HCT116 (cell line): ENCODE results near the gene OSBPL10. TPM values are rescaled to one million over a fixed set of nuclear protein-coding genes. Genes with fewer than 3 reads are reported as not detected.

Experiments
- ATAC-seq: fragments of 200-7000 bp; cut with Tn5 transposase; 2 replicates; pipeline ENCODE4 v1.9.1; 2020; ENCODE audit warnings: mild to moderate bottlenecking, moderate library complexity
- BruUV-seq: library from RNA; stranded (reverse); fragments of 400-500 nt; replicated peaks from 2 replicates; lab custom pipeline; 2021; lab: Mats Ljungman, UMichigan
- CTCF ChIA-PET: fragments of 300-600 bp; sonication (Branson Sonifier 250); formaldehyde crosslinking; loops from one replicate; lab custom pipeline; 2021; ENCODE audit warnings: antibody characterized with exemption; lab: Charles Lee
- POLR2A ChIA-PET: fragments of 300-600, 350-600 bp; sonication (Branson Sonifier 250); formaldehyde crosslinking; loops from one replicate; lab custom pipeline; 2021; ENCODE audit warnings: antibody characterized with exemption; lab: Charles Lee
- RAD21 ChIA-PET, 2 experiments: fragments of 300-600 bp; sonication (Branson Sonifier 250); formaldehyde crosslinking; loops; one replicate each; lab custom pipeline; 2023; ENCODE audit warnings: low total read pairs in 2 of 2; ENCODE audit not compliant: uncharacterized antibody in 2 of 2, unreplicated experiment in 2 of 2, low non-redundant PET in 1 of 2; lab: Charles Lee
- DNase-seq: peaks from one replicate; pipeline ENCODE4 v3.0.0-alpha.2; 2010; ENCODE audit warnings: low read depth, low spot score
- H2AFZ ChIP-seq: fragments of 200-600 bp; shearing (Covaris generic), sonication (generic); 2 replicates; pipeline ENCODE4 v1.6.1; 2017; ENCODE audit warnings: low read depth, mixed run types, mixed read lengths, antibody characterized with exemption, low read length; ENCODE audit not compliant: poor library complexity, severe bottlenecking
- H3K27ac ChIP-seq: 2 replicates; pipeline ENCODE4 v1.5.1; 2012; ENCODE audit warnings: low read depth, low read length
- H3K27me3 ChIP-seq: fragments of 200-600 bp; sonication (generic); 2 replicates; pipeline ENCODE4 v1.6.1; 2016; ENCODE audit warnings: mixed run types, low read length, mixed read lengths; ENCODE audit not compliant: insufficient read depth
- H3K36me3 ChIP-seq, 2 experiments: fragments of 200-500 bp in 1 of 2; fragments of 200-600 bp in 1 of 2; sonication (Bioruptor generic) in 1 of 2; sonication (generic) in 1 of 2; 2 replicates each; pipeline versions ENCODE4 v1.5.1 to v1.6.1; 2014 to 2016; ENCODE audit warnings: low read length in 2 of 2, inconsistent platforms in 1 of 2, mixed read lengths in 1 of 2, mixed run types in 1 of 2; ENCODE audit not compliant: insufficient read depth in 2 of 2, control insufficient read depth in 1 of 2
- H3K4me1 ChIP-seq, 2 experiments: fragments of 200-600 bp in 1 of 2; sonication (generic) in 1 of 2; 2 replicates each; pipeline versions ENCODE4 v1.5.1 to v1.6.1; 2012 to 2017; ENCODE audit warnings: low read length in 2 of 2, inconsistent platforms in 1 of 2, mild to moderate bottlenecking in 1 of 2, mixed read lengths in 1 of 2, mixed run types in 1 of 2, moderate library complexity in 1 of 2; ENCODE audit not compliant: insufficient read depth in 2 of 2, control insufficient read depth in 1 of 2
- H3K4me2 ChIP-seq: fragments of 200-600 bp; sonication (generic); 2 replicates; pipeline ENCODE4 v1.6.1; 2017; ENCODE audit warnings: mixed run types, low read length, mixed read lengths
- H3K4me3 ChIP-seq, 2 experiments: fragments of 200-600 bp in 1 of 2; sonication (generic) in 1 of 2; replicated peaks in 1 of 2; 2 replicates each; pipeline ENCODE4 v1.5.1; 2011 to 2016; ENCODE audit warnings: low read length in 2 of 2, control low read depth in 1 of 2, low read depth in 1 of 2, mild to moderate bottlenecking in 1 of 2, mixed read lengths in 1 of 2, mixed run types in 1 of 2
- H3K79me2 ChIP-seq: fragments of 200-600 bp; sonication (generic); 2 replicates; pipeline ENCODE4 v1.6.1; 2017; ENCODE audit warnings: mild to moderate bottlenecking, mixed run types, low read length, moderate library complexity, mixed read lengths; ENCODE audit not compliant: insufficient read depth
- H3K9ac ChIP-seq: fragments of 200-600 bp; sonication (generic); 2 replicates; pipeline ENCODE4 v1.6.1; 2016; ENCODE audit warnings: low read length, mixed read lengths
- H3K9me2 ChIP-seq: fragments of 200-600 bp; sonication (generic), shearing (Covaris generic); 2 replicates; pipeline ENCODE4 v1.6.1; 2017; ENCODE audit warnings: mixed run types, mild to moderate bottlenecking, moderate library complexity; ENCODE audit not compliant: insufficient read depth
- H3K9me3 ChIP-seq, 2 experiments: fragments of 200-500 bp in 1 of 2; fragments of 200-600 bp in 1 of 2; sonication (Bioruptor generic) in 1 of 2; sonication (generic) in 1 of 2; 2 replicates each; pipeline ENCODE4 v1.6.1; 2014 to 2017; ENCODE audit warnings: low read length in 2 of 2, mixed read lengths in 2 of 2, inconsistent platforms in 1 of 2, low read depth in 1 of 2, mild to moderate bottlenecking in 1 of 2, mixed run types in 1 of 2, moderate library complexity in 1 of 2; ENCODE audit not compliant: control insufficient read depth in 1 of 2, insufficient read depth in 1 of 2
- H4K20me1 ChIP-seq: fragments of 200-600 bp; sonication (generic), shearing (Covaris generic); 2 replicates; pipeline ENCODE4 v1.6.1; 2017; ENCODE audit warnings: mixed run types, mild to moderate bottlenecking, moderate library complexity; ENCODE audit not compliant: insufficient read depth
- CBX3 ChIP-seq: IDR thresholded peaks from 2 replicates; pipeline ENCODE4 v1.6.1; 2012; ENCODE audit warnings: low read depth
- CEBPB ChIP-seq: IDR thresholded peaks from 2 replicates; pipeline ENCODE4 v1.6.1; 2012; ENCODE audit warnings: low read depth
- EGR1 ChIP-seq: IDR thresholded peaks from 2 replicates; pipeline ENCODE4 v1.6.1; 2012; ENCODE audit warnings: low read depth
- ELF1 ChIP-seq: IDR thresholded peaks from 2 replicates; pipeline ENCODE4 v1.6.1; 2012; ENCODE audit warnings: low read depth, borderline replicate concordance
- EZH2 ChIP-seq: fragments of 200-600 bp; sonication (generic); IDR thresholded peaks from 2 replicates; pipeline ENCODE4 v1.6.1; 2017; ENCODE audit warnings: antibody characterized with exemption, mixed run types
- FOSL1 ChIP-seq: IDR thresholded peaks from 2 replicates; pipeline ENCODE4 v1.6.1; 2012; ENCODE audit warnings: low read depth
- POLR2A ChIP-seq: IDR thresholded peaks from 2 replicates; pipeline ENCODE4 v1.7.0; 2011; ENCODE audit warnings: borderline replicate concordance; ENCODE audit not compliant: insufficient read depth, insufficient read length; ENCODE audit errors: extremely low read depth
- POLR2AphosphoS5 ChIP-seq: IDR thresholded peaks from 2 replicates; pipeline ENCODE4 v1.6.1; 2011; ENCODE audit warnings: mild to moderate bottlenecking, low read depth, low read length, moderate library complexity
- RAD21 ChIP-seq: IDR thresholded peaks from 2 replicates; pipeline ENCODE4 v1.6.1; 2012; ENCODE audit warnings: low read depth, mild to moderate bottlenecking
- TCF7L2 ChIP-seq: IDR thresholded peaks from 2 replicates; pipeline ENCODE4 v1.7.0; 2011; ENCODE audit warnings: borderline replicate concordance, inconsistent platforms; ENCODE audit not compliant: insufficient read depth, insufficient read length; ENCODE audit errors: extremely low read depth
- YY1 ChIP-seq: IDR thresholded peaks from 2 replicates; pipeline ENCODE4 v1.6.1; 2011; ENCODE audit warnings: low read length, low read depth, moderate library complexity, mild to moderate bottlenecking; ENCODE audit not compliant: insufficient replicate concordance; ENCODE audit errors: extremely low read depth
- intact Hi-C: fragments of 100-400 bp; cut with micrococcal nuclease; formaldehyde crosslinking; loops from 2 replicates; pipeline ENCODE4 v1.10.0; 2022
- total RNA-seq: library from RNA; stranded (reverse); gene quantifications from one replicate; pipeline ENCODE4 v1.2.1, GENCODE V29; 2021; ENCODE audit not compliant: unreplicated experiment
- TF ChIP-seq, protein P1 (sequence below): IDR thresholded peaks from 2 replicates; pipeline ENCODE4 v1.6.1; 2012
- TF ChIP-seq, protein P2 (sequence below): IDR thresholded peaks from 2 replicates; pipeline ENCODE4 v1.6.1; 2012
- TF ChIP-seq, protein P3 (sequence below), 3 experiments: fragments of 200-600 bp in 1 of 3; sonication (generic) in 1 of 3; IDR thresholded peaks in 2 of 3; conservative IDR thresholded peaks in 1 of 3; 2 replicates each; pipeline ENCODE4 v1.5.1; 2012 to 2017; ENCODE audit warnings: low read depth in 2 of 3, low read length in 2 of 3, antibody characterized with exemption in 1 of 3, borderline replicate concordance in 1 of 3, control low read depth in 1 of 3, mild to moderate bottlenecking in 1 of 3, mixed read lengths in 1 of 3, mixed run types in 1 of 3, moderate library complexity in 1 of 3; ENCODE audit not compliant: insufficient read depth in 1 of 3
- TF ChIP-seq, protein P4 (sequence below): IDR thresholded peaks from 2 replicates; pipeline ENCODE4 v1.6.1; 2012; ENCODE audit warnings: low read depth

OSBPL10 gene
- total RNA-seq, 1 experiment from 2014 or later, result 25.8 TPM

DNA sequence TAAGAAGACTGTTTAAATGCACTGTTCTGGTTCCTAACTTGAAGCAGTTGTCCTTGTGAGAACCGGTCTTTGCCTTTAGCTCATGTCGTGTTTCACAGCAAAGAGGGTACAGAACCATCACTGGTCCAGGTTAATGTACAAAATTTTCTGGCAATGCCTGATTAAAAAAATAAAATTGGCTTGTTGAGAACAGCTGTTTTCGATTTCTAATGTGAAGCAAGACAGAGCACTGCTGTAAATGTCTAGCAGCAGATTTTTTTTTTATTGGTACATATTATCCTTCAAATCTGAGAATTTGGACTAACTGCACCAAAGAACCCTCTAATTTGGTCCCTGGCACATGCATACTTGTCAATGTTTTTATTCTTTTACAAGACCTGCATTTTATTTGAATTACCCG is 345.0 kb downstream of the OSBPL10 start:
- CTCF ChIA-PET, result interaction anchor here (1.1 kb wide), 1 partner anchor 73 kb away, joined by 3 read pairs; no protein-coding TSS in a partner anchor
- no TSS peak for BruUV-seq

DNA sequence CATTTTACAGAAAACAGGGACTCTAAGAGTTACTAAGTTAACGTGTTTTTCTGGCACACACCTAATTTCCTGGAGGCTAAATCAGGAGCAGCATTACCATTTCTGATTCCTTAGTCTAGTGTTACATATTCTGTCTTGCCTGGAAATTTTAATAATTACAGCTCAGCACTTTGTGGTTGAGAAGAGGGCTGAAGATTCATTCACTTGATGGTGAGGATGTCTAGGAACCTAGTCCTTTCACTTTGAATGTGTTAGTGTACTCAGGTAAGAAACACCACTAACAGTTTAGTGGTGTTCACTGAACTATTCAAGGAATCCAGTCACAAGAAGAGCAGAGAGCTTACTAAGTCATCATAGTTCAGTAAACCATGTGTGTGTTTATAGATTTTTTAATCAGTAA is 345.5 kb downstream of the OSBPL10 start:
- Histone ChIP-seq H3K9ac (no peak overlapping the region), H3K4me2 (no peak overlapping the region), H3K4me1 (no peaks in the 10 kb centered on the region), H3K4me3 (no peak overlapping the region), H4K20me1 (no peaks in the 10 kb centered on the region), H3K79me2 (no peaks in the 10 kb centered on the region), H3K9me2 (no peaks in the 10 kb centered on the region), H3K36me3 (peaks cover 0 to 15% of the 10 kb centered on the region in 2 experiments; a peak in 2 of 4 replicates), H3K27ac (no peak overlapping the region), H2AFZ (no peak overlapping the region), H3K27me3 (no peaks in the 10 kb centered on the region), H3K9me3 (no peaks in the 10 kb centered on the region)
- no peak for DNase-seq
- BruUV-seq, result no TSS peak
- ATAC-seq, result no peak
- ChIA-PET RAD21 (no interaction called here), POLR2A (no interaction called here), CTCF (interaction anchor here (1.1 kb wide), 1 partner anchor 73 kb away, joined by 3 read pairs; no protein-coding TSS in a partner anchor)
- intact Hi-C loops, result no loop called here
- TF ChIP-seq EZH2, result no peak
- no peak for TF ChIP-seq ELF1
- TF ChIP-seq, protein P1, sequence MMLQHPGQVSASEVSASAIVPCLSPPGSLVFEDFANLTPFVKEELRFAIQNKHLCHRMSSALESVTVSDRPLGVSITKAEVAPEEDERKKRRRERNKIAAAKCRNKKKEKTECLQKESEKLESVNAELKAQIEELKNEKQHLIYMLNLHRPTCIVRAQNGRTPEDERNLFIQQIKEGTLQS, result no peak
- TF ChIP-seq CEBPB, result no peak
- TF ChIP-seq TCF7L2, result no peak
- TF ChIP-seq, protein P2, sequence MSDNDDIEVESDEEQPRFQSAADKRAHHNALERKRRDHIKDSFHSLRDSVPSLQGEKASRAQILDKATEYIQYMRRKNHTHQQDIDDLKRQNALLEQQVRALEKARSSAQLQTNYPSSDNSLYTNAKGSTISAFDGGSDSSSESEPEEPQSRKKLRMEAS, result no peak
- no peak for TF ChIP-seq FOSL1
- TF ChIP-seq CBX3, result no peak
- no peak for TF ChIP-seq RAD21
- TF ChIP-seq EGR1, result no peak
- TF ChIP-seq POLR2A, result no peak
- TF ChIP-seq, protein P3, sequence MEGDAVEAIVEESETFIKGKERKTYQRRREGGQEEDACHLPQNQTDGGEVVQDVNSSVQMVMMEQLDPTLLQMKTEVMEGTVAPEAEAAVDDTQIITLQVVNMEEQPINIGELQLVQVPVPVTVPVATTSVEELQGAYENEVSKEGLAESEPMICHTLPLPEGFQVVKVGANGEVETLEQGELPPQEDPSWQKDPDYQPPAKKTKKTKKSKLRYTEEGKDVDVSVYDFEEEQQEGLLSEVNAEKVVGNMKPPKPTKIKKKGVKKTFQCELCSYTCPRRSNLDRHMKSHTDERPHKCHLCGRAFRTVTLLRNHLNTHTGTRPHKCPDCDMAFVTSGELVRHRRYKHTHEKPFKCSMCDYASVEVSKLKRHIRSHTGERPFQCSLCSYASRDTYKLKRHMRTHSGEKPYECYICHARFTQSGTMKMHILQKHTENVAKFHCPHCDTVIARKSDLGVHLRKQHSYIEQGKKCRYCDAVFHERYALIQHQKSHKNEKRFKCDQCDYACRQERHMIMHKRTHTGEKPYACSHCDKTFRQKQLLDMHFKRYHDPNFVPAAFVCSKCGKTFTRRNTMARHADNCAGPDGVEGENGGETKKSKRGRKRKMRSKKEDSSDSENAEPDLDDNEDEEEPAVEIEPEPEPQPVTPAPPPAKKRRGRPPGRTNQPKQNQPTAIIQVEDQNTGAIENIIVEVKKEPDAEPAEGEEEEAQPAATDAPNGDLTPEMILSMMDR (IDR thresholded peaks at IDR 0.05 in 2 of 3, conservative IDR thresholded peaks at IDR 0.05 in 1 of 3; ENCODE audit: borderline replicate concordance in 1 of 3, insufficient read depth in 1 of 3, low read depth in 2 of 3, low read length in 2 of 3), result no peak
- no peak for TF ChIP-seq POLR2AphosphoS5
- no peak for TF ChIP-seq YY1
- TF ChIP-seq, protein P4, sequence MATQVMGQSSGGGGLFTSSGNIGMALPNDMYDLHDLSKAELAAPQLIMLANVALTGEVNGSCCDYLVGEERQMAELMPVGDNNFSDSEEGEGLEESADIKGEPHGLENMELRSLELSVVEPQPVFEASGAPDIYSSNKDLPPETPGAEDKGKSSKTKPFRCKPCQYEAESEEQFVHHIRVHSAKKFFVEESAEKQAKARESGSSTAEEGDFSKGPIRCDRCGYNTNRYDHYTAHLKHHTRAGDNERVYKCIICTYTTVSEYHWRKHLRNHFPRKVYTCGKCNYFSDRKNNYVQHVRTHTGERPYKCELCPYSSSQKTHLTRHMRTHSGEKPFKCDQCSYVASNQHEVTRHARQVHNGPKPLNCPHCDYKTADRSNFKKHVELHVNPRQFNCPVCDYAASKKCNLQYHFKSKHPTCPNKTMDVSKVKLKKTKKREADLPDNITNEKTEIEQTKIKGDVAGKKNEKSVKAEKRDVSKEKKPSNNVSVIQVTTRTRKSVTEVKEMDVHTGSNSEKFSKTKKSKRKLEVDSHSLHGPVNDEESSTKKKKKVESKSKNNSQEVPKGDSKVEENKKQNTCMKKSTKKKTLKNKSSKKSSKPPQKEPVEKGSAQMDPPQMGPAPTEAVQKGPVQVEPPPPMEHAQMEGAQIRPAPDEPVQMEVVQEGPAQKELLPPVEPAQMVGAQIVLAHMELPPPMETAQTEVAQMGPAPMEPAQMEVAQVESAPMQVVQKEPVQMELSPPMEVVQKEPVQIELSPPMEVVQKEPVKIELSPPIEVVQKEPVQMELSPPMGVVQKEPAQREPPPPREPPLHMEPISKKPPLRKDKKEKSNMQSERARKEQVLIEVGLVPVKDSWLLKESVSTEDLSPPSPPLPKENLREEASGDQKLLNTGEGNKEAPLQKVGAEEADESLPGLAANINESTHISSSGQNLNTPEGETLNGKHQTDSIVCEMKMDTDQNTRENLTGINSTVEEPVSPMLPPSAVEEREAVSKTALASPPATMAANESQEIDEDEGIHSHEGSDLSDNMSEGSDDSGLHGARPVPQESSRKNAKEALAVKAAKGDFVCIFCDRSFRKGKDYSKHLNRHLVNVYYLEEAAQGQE, result no peak

More for the DNA sequence above, 345.0 kb downstream of the OSBPL10 start:
- Histone ChIP-seq H3K79me2 (no peaks in the 10 kb centered on the region), H3K9me2 (no peaks in the 10 kb centered on the region), H3K9ac (no peak overlapping the region), H2AFZ (no peak overlapping the region), H3K4me3 (no peak overlapping the region), H3K27ac (no peak overlapping the region), H4K20me1 (no peaks in the 10 kb centered on the region)
- ATAC-seq, result no peak
- POLR2A ChIA-PET, result no interaction called here
- RAD21 ChIA-PET, result no interaction called here
- no peak for DNase-seq
- intact Hi-C loops, result no loop called here
- no peak for TF ChIP-seq CBX3
- TF ChIP-seq, all 23 proteins: peak for 0
- no peaks in the 10 kb centered on the region for H3K4me1 ChIP-seq
- H3K36me3 ChIP-seq, result peaks cover 0 to 15% of the 10 kb centered on the region in 2 experiments; a peak in 2 of 4 replicates
- H3K9me3 ChIP-seq, result no peaks in the 10 kb centered on the region
- no peaks in the 10 kb centered on the region for H3K27me3 ChIP-seq
- no peak overlapping the region for H3K4me2 ChIP-seq
